CD4-positive, CD25-positive, alpha-beta regulatory T cell (primary cell): Measurements from ENCODE around the gene HS6ST1. TPM values are rescaled to one million over a fixed set of nuclear protein-coding genes. Genes with fewer than 3 reads are reported as not detected.

Experiments
- ATAC-seq, 2 donors: fragments of 150-1000 bp; cut with Tn5 transposase; one replicate each; pipeline ENCODE4 v1.10.0; 2021; ENCODE audit warnings: low read depth in 2 of 2, moderate number of reproducible peaks in 2 of 2, moderate library complexity in 1 of 2
- DNase-seq, 3 donors: peaks; one replicate each; pipeline versions ENCODE4 v3.0.0 to v3.0.0-alpha.2; 2012 to 2022; ENCODE audit warnings: mixed read lengths in 1 of 3
- H3K27ac ChIP-seq: one replicate; pipeline ENCODE4 v1.7.0; 2013; ENCODE audit warnings: mild to moderate bottlenecking, low read length; ENCODE audit not compliant: insufficient read depth, poor library complexity, severe bottlenecking
- H3K27me3 ChIP-seq: one replicate; pipeline ENCODE4 v1.7.0; 2013; ENCODE audit warnings: low read length; ENCODE audit not compliant: control insufficient read depth, insufficient read depth
- H3K36me3 ChIP-seq: one replicate; pipeline ENCODE4 v1.7.0; 2013; ENCODE audit warnings: mild to moderate bottlenecking, low read length, moderate library complexity; ENCODE audit not compliant: control insufficient read depth, insufficient read depth
- H3K4me1 ChIP-seq: 2 replicates; pipeline ENCODE4 v1.7.0; 2013; ENCODE audit warnings: mild to moderate bottlenecking, low read length; ENCODE audit not compliant: insufficient read depth, control insufficient read depth, poor library complexity, severe bottlenecking
- H3K4me3 ChIP-seq: one replicate; pipeline ENCODE4 v1.7.0; 2013; ENCODE audit warnings: low read depth, mild to moderate bottlenecking, low read length, moderate library complexity
- H3K9me3 ChIP-seq, 2 experiments: 1 replicate in 1 of 2; 2 replicates in 1 of 2; pipeline ENCODE4 v1.7.0; 2013; ENCODE audit warnings: low read length in 2 of 2, mild to moderate bottlenecking in 1 of 2, moderate library complexity in 1 of 2; ENCODE audit not compliant: control insufficient read depth in 2 of 2
- H3K27ac Mint-ChIP-seq, 3 donors: one replicate each; pipeline ENCODE4 v1.8.0; 2020 to 2022; ENCODE audit warnings: mild to moderate bottlenecking in 3 of 3, mixed read lengths in 3 of 3, moderate library complexity in 2 of 3
- H3K27me3 Mint-ChIP-seq: one replicate; pipeline ENCODE4 v1.8.0; 2022; ENCODE audit warnings: mild to moderate bottlenecking, mixed read lengths
- H3K36me3 Mint-ChIP-seq: one replicate; pipeline ENCODE4 v1.8.0; 2020; ENCODE audit warnings: mixed read lengths
- H3K4me1 Mint-ChIP-seq, 4 donors: one replicate each; pipeline ENCODE4 v1.8.0; 2020 to 2022; ENCODE audit warnings: mixed read lengths in 4 of 4, mild to moderate bottlenecking in 1 of 4
- H3K4me3 Mint-ChIP-seq, 4 donors: one replicate each; pipeline ENCODE4 v1.8.0; 2020 to 2022; ENCODE audit warnings: mild to moderate bottlenecking in 4 of 4, mixed read lengths in 4 of 4, moderate library complexity in 3 of 4
- H3K9me3 Mint-ChIP-seq, 7 donors: one replicate each; pipeline ENCODE4 v1.8.0; 2020 to 2022; ENCODE audit warnings: mixed read lengths in 7 of 7, mild to moderate bottlenecking in 3 of 7, moderate library complexity in 2 of 7
- polyA plus RNA-seq, 4 donors: library from polyadenylated mRNA; unstranded; fragments of 300-500 nt; fragmentation: Illumina TruSeq; gene quantifications; one replicate each; pipeline ENCODE4 v1.2.3, GENCODE V29; 2021
- total RNA-seq: library from RNA; stranded (reverse); gene quantifications from one replicate; pipeline ENCODE4 v1.2.3, GENCODE V29; 2022

The HS6ST1 gene
- total and polyA plus RNA-seq, 5 donors from 2014 or later = 1.1 to 7.6 (median 1.5) TPM

DNA sequence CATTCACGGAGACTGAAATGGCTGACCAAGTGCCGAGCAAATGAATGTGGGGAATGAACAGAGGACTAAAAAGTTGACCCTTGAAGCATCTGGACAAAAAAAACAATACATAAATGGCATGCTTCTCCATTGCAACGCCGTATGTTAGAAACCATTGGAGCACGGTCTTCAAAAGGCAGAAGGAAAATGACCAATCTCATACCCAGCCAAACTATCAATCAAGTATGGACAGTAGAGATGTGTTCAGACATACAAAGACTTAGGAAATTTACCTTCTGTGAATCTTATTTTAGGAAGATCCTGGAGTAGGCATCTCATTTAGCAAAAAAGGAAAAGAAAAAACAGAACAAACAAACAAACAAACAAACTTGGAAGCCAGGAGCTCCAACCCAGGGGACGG, 44.5 kb downstream of the HS6ST1 start:
- peaks cover 0 to 9% (median 0%) of the 10 kb centered on the region in 7 donors for H3K9me3 Mint-ChIP-seq
- no peak overlapping the region for H3K4me3 Mint-ChIP-seq
- ATAC-seq (no peak), DNase-seq (no peak)
- H3K36me3 Mint-ChIP-seq = peaks cover 14% of the 10 kb centered on the region
- H3K4me3 ChIP-seq = no peak overlapping the region
- no peaks in the 10 kb centered on the region for H3K27me3 Mint-ChIP-seq
- peaks cover 0 to 7% (median 2%) of the 10 kb centered on the region in 4 donors for H3K4me1 Mint-ChIP-seq
- H3K9me3 ChIP-seq = peaks cover 3% of the 10 kb centered on the region in 2 experiments
- no peak overlapping the region for H3K27ac ChIP-seq
- H3K27ac Mint-ChIP-seq = no peak overlapping the region
- H3K36me3 ChIP-seq = no peaks in the 10 kb centered on the region
- H3K27me3 ChIP-seq = no peaks in the 10 kb centered on the region
- no peaks in the 10 kb centered on the region for H3K4me1 ChIP-seq

DNA sequence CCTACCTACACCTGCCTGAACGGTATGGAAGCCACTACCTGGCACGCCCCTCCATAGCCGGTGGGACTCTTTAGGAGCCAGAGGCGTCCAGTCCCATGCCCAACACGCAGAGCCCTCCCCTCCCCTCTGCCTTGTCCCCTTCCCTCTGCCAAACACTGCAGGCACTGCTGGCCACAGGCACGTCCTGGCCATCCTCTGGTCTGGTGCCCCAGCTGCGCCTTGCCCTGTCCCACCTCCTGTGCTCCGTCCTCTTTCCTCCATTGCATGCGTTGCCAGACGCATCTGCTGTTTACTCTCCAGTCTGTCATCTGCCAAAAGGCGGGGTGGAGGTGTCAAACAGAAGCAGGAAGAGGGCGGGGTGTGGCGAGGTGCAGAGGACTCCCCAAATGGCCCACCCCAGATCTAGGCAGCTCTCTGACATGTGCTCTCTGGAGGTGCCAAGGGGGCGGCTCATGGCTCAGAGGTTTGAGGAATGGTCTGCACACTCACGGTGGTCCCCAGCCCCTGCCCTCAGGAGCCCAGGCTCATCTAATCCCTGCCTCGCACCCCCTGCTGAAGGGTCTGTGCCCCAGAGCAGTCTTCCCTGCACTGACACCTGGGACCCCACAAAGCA, 45.1 kb downstream of the HS6ST1 start:
- Histone ChIP-seq H3K4me1 (no peaks in the 10 kb centered on the region), H3K4me3 (no peak overlapping the region), H3K27me3 (no peaks in the 10 kb centered on the region), H3K9me3 (peaks cover 3% of the 10 kb centered on the region in 2 experiments), H3K27ac (no peak overlapping the region), H3K36me3 (no peaks in the 10 kb centered on the region)
- Mint-ChIP-seq H3K27me3 (no peaks in the 10 kb centered on the region), H3K9me3 (peaks cover 0 to 9% (median 0%) of the 10 kb centered on the region in 7 donors), H3K4me1 (peaks cover 0 to 7% (median 2%) of the 10 kb centered on the region in 4 donors), H3K36me3 (peaks cover 14% of the 10 kb centered on the region), H3K4me3 (no peak overlapping the region), H3K27ac (no peak overlapping the region)
- ATAC-seq = no peak
- DNase-seq = peak in 1 of 3 donors; percentile 40

DNA sequence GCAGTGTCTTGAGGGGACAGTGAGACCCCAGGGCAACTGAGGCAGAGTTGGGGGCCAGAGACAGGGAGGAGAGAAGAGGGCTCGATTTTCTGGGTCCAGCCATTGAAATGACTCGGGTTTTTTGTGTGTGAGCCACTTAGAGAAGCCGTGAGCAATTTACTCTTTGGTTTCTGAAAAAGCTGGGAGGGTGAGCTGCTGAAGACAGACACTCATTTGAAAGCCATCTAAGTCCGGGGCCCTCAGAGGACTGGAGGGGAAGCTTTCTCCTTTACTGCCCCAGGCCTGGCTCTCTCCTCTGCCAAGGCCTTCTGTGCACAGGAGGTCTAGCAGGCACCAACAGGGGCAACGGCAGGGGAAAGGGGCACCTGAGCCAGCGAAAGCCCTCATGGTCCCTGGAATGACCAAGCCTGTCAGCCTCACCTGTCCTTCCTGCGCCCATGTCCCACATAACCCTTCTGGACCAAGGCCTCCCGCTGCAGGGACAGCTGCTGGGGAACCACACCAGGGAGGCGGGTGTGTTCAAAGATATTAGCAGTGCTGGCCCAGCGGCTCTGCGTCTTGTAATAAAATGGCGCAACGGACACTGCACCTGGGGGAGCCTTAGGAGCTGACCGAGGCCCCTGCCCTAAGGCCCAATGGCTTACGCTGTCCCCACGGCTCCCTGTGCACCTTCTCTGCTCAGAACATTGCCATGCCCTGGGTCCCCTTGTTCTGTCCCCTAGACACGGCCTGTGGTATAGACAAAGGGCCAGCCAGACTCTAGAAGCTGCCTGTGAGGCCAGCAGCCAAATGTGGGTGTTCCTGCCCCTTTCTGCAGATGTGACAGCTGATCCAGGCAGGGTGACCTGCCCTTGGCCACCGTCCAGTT, 45.8 kb downstream of the HS6ST1 start:
- no peaks in the 10 kb centered on the region for H3K27me3 ChIP-seq
- peaks cover 3% of the 10 kb centered on the region in 2 experiments for H3K9me3 ChIP-seq
- no peaks in the 10 kb centered on the region for H3K4me1 ChIP-seq
- H3K4me1 Mint-ChIP-seq = peaks cover 0 to 7% (median 2%) of the 10 kb centered on the region in 4 donors
- no peak overlapping the region for H3K27ac Mint-ChIP-seq
- H3K27me3 Mint-ChIP-seq = no peaks in the 10 kb centered on the region
- DNase-seq (no peak), ATAC-seq (no peak)
- no peak overlapping the region for H3K4me3 Mint-ChIP-seq
- peaks cover 14% of the 10 kb centered on the region for H3K36me3 Mint-ChIP-seq
- H3K27ac ChIP-seq = no peak overlapping the region
- no peaks in the 10 kb centered on the region for H3K36me3 ChIP-seq
- no peak overlapping the region for H3K4me3 ChIP-seq
- peaks cover 0 to 9% (median 0%) of the 10 kb centered on the region in 7 donors for H3K9me3 Mint-ChIP-seq

- peaks cover 14% of the 10 kb centered on the region for H3K36me3 Mint-ChIP-seq
- H3K4me1 Mint-ChIP-seq = peaks cover 0 to 7% (median 2%) of the 10 kb centered on the region in 4 donors
- H3K4me3 Mint-ChIP-seq = no peak overlapping the region
- no peak overlapping the region for H3K4me3 ChIP-seq
- H3K9me3 ChIP-seq = peaks cover 3% of the 10 kb centered on the region in 2 experiments
- H3K36me3 ChIP-seq = no peaks in the 10 kb centered on the region
- H3K27ac Mint-ChIP-seq = no peak overlapping the region
- ATAC-seq (no peak), DNase-seq (no peak)
- H3K4me1 ChIP-seq = no peaks in the 10 kb centered on the region
- H3K27me3 Mint-ChIP-seq = no peaks in the 10 kb centered on the region
- peaks cover 0 to 9% (median 0%) of the 10 kb centered on the region in 7 donors for H3K9me3 Mint-ChIP-seq
- H3K27me3 ChIP-seq = no peaks in the 10 kb centered on the region
- no peak overlapping the region for H3K27ac ChIP-seq
These were observed 46.6 kb downstream of the HS6ST1 start for GRCh38 chr2:128271911-128272600.

DNA sequence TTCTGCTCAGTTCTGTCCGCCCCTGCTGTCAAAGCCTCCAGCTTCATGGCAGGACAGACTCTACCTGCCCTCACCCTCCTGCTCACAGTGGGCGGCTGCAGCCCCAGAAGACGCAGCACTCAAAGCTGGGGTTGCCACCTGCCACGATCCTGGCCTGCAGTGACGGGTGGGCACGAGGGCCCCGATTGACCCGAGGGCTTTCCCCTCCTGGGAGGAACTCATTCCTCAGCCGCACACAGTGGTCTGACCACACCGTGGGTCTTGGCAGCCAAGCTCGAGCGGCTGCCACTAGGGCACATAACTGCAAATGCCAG, 47.1 kb downstream of the HS6ST1 start:
- ATAC-seq = no peak
- no peak for DNase-seq
- peaks cover 0 to 7% (median 2%) of the 10 kb centered on the region in 4 donors for H3K4me1 Mint-ChIP-seq

DNA sequence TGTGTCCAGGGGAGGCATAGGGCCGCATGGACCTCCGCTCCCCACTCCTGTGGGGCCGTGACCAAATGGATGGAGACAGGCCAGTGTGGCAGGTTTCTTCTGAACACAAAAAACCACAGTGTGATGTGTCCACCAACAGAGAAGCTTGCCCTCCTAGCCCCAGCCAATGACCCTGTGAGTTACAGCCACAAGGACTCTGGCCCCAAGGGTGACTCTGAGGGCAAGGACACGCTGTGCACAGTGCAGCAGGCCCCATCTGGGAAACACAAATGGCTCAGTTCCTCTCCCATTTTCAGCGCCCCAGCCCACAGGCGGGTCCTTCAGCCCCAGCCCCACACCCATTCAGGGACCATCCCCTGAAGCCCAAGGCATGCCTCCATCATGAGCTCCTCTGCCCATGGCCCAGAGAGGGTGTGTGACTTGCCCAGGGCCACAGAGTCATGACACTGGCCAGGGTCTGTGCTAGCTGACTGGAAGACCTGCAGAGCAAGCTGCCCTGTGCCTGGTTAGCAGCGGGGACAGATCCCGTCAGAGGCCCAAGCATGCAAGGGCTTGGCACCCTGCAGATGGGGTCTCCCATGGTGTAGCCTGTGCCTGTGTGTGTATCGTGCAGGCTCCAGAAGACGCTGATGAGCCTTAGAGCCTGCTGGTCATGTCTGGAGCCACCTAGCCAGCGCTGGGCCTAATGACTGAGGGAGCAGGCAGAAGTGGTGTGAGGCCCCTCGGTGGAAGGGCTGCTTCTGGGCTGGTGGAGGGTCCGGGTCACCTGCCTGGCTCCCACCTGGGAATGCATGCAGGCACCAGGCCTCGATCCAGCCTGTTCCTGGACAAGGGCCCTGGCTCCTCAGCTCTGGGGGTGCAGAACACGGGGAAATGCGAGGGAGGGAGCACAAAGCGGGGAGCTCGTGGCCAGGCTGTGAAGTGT, 47.7 kb downstream of the HS6ST1 start:
- H3K27ac Mint-ChIP-seq = no peak overlapping the region
- H3K4me3 Mint-ChIP-seq = no peak overlapping the region

More for the DNA sequence above, 47.1 kb downstream of the HS6ST1 start:
- no peak overlapping the region for H3K4me3 ChIP-seq
- H3K27me3 Mint-ChIP-seq = no peaks in the 10 kb centered on the region
- no peaks in the 10 kb centered on the region for H3K4me1 ChIP-seq
- H3K36me3 Mint-ChIP-seq = peaks cover 14% of the 10 kb centered on the region
- peaks cover 3% of the 10 kb centered on the region in 2 experiments for H3K9me3 ChIP-seq
- H3K27ac Mint-ChIP-seq = no peak overlapping the region
- H3K27me3 ChIP-seq = no peaks in the 10 kb centered on the region
- H3K36me3 ChIP-seq = no peaks in the 10 kb centered on the region
- H3K9me3 Mint-ChIP-seq = peaks cover 0 to 9% (median 0%) of the 10 kb centered on the region in 7 donors
- H3K27ac ChIP-seq = no peak overlapping the region
- H3K4me3 Mint-ChIP-seq = no peak overlapping the region

More for the DNA sequence above, 47.7 kb downstream of the HS6ST1 start:
- Mint-ChIP-seq H3K9me3 (peaks cover 0 to 9% (median 0%) of the 10 kb centered on the region in 7 donors), H3K4me1 (peaks cover 0 to 7% (median 2%) of the 10 kb centered on the region in 4 donors), H3K27me3 (no peaks in the 10 kb centered on the region), H3K36me3 (peaks cover 14% of the 10 kb centered on the region)
- ATAC-seq (no peak), DNase-seq (no peak)
- no peaks in the 10 kb centered on the region for H3K36me3 ChIP-seq
- no peaks in the 10 kb centered on the region for H3K27me3 ChIP-seq
- no peaks in the 10 kb centered on the region for H3K4me1 ChIP-seq
- H3K4me3 ChIP-seq = no peak overlapping the region
- no peak overlapping the region for H3K27ac ChIP-seq
- peaks cover 3% of the 10 kb centered on the region in 2 experiments for H3K9me3 ChIP-seq
